Ectodermal cell (in vitro differentiated cells): Measurements from ENCODE around the gene ATP6V1G1.
A peak's percentile ranks its signal among the peaks of the same experiment; 100 is the strongest.

Source experiments
- H3K27ac ChIP-seq: 2 replicates; pipeline ENCODE4 v1.7.0; 2013; ENCODE audit warnings: mild to moderate bottlenecking, low read depth, low read length; ENCODE audit not compliant: insufficient read depth, poor library complexity, severe bottlenecking
- H3K27me3 ChIP-seq: 2 replicates; pipeline ENCODE4 v1.7.0; 2013; ENCODE audit warnings: mild to moderate bottlenecking, low read length; ENCODE audit not compliant: insufficient read depth, control insufficient read depth, poor library complexity, severe bottlenecking
- H3K36me3 ChIP-seq: one replicate; pipeline ENCODE4 v1.7.0; 2013; ENCODE audit warnings: low read length; ENCODE audit not compliant: control insufficient read depth, insufficient read depth
- H3K4me1 ChIP-seq: one replicate; pipeline ENCODE4 v1.7.0; 2013; ENCODE audit warnings: low read length; ENCODE audit not compliant: control insufficient read depth, insufficient read depth
- H3K4me3 ChIP-seq: 2 replicates; pipeline ENCODE4 v1.7.0; 2013; ENCODE audit warnings: low read depth, low read length, control low read depth; ENCODE audit not compliant: insufficient read depth
- H3K9me3 ChIP-seq: 2 replicates; pipeline ENCODE4 v1.7.0; 2013; ENCODE audit warnings: mild to moderate bottlenecking, low read length, moderate library complexity; ENCODE audit not compliant: control insufficient read depth
- WGBS, 2 experiments: methylation state at CpG; one replicate each; pipeline ENCODE4 v1.1.7; 2013; ENCODE audit warnings: missing lambda C conversion rate in 2 of 2; 5-methylcytosine and 5-hydroxymethylcytosine counted together

ATP6V1G1 gene

GRCh38 chr9:114611516-114612271 is 24.1 kb downstream of the ATP6V1G1 start:
- no peaks in the 10 kb centered on the region for H3K4me1 ChIP-seq
- H3K9me3 ChIP-seq: no peaks in the 10 kb centered on the region
- 15% methylated on average over 58 of the region's 58 CpGs for WGBS, 2 experiments
- H3K36me3 ChIP-seq: no peaks in the 10 kb centered on the region
- no peak overlapping the region for H3K27ac ChIP-seq
- peaks cover 34% of the 10 kb centered on the region for H3K27me3 ChIP-seq
- peak overlapping the region; percentile 47 for H3K4me3 ChIP-seq

GRCh38 chr9:114612272-114612923 is 24.8 kb downstream of the ATP6V1G1 start:
- Histone ChIP-seq H3K27ac (no peak overlapping the region), H3K4me3 (no peak overlapping the region), H3K4me1 (no peaks in the 10 kb centered on the region), H3K27me3 (peaks cover 34% of the 10 kb centered on the region), H3K9me3 (no peaks in the 10 kb centered on the region), H3K36me3 (no peaks in the 10 kb centered on the region)
- WGBS, 2 experiments: 69 to 73% methylated on average over 3 to 4 of the region's 4 CpGs

GRCh38 chr9:114613087-114613486 is 25.5 kb downstream of the ATP6V1G1 start:
- Histone ChIP-seq H3K27ac (no peak overlapping the region), H3K27me3 (peaks cover 34% of the 10 kb centered on the region), H3K36me3 (no peaks in the 10 kb centered on the region), H3K9me3 (no peaks in the 10 kb centered on the region), H3K4me3 (no peak overlapping the region), H3K4me1 (no peaks in the 10 kb centered on the region)
- WGBS, 2 experiments: 88 to 91% methylated on average over 7 of the region's 7 CpGs

- 67 to 94% methylated on average over 2 to 3 of the region's 3 CpGs for WGBS, 2 experiments
- no peaks in the 10 kb centered on the region for H3K4me1 ChIP-seq
- no peaks in the 10 kb centered on the region for H3K36me3 ChIP-seq
- H3K4me3 ChIP-seq: no peak overlapping the region
- peaks cover 34% of the 10 kb centered on the region for H3K27me3 ChIP-seq
- H3K9me3 ChIP-seq: no peaks in the 10 kb centered on the region
- H3K27ac ChIP-seq: no peak overlapping the region
Measured at GRCh38 chr9:114613919-114614318, 26.4 kb downstream of the ATP6V1G1 start.

GRCh38 chr9:114614373-114614772 is 26.8 kb downstream of the ATP6V1G1 start:
- no peaks in the 10 kb centered on the region for H3K4me1 ChIP-seq
- no peak overlapping the region for H3K4me3 ChIP-seq
- peaks cover 34% of the 10 kb centered on the region for H3K27me3 ChIP-seq
- 88 to 92% methylated on average over 3 of the region's 3 CpGs for WGBS, 2 experiments
- H3K27ac ChIP-seq: no peak overlapping the region
- no peaks in the 10 kb centered on the region for H3K9me3 ChIP-seq
- no peaks in the 10 kb centered on the region for H3K36me3 ChIP-seq

- H3K4me3 ChIP-seq: no peak overlapping the region
- H3K36me3 ChIP-seq: no peaks in the 10 kb centered on the region
- 91% methylated on average over 4 of the region's 4 CpGs for WGBS, 2 experiments
- no peak overlapping the region for H3K27ac ChIP-seq
- peaks cover 14% of the 10 kb centered on the region for H3K27me3 ChIP-seq
- no peaks in the 10 kb centered on the region for H3K4me1 ChIP-seq
- no peaks in the 10 kb centered on the region for H3K9me3 ChIP-seq
Measured at GRCh38 chr9:114616684-114617520, 29.3 kb downstream of the ATP6V1G1 start.

GRCh38 chr9:114619191-114619761 is 31.7 kb downstream of the ATP6V1G1 start:
- Histone ChIP-seq H3K4me3 (no peak overlapping the region), H3K9me3 (no peaks in the 10 kb centered on the region), H3K4me1 (no peaks in the 10 kb centered on the region), H3K36me3 (no peaks in the 10 kb centered on the region), H3K27ac (no peak overlapping the region), H3K27me3 (no peaks in the 10 kb centered on the region)
- 90 to 96% methylated on average over 13 of the region's 13 CpGs for WGBS, 2 experiments

- 92 to 93% methylated on average over 7 of the region's 7 CpGs for WGBS, 2 experiments
- no peak overlapping the region for H3K4me3 ChIP-seq
- no peak overlapping the region for H3K27ac ChIP-seq
Measured at GRCh38 chr9:114621561-114621960, 34.0 kb downstream of the ATP6V1G1 start.

GRCh38 chr9:114621975-114622609 is 34.5 kb downstream of the ATP6V1G1 start:
- WGBS, 2 experiments: 91 to 95% methylated on average over 2 of the region's 2 CpGs
- H3K9me3 ChIP-seq: no peaks in the 10 kb centered on the region
- H3K36me3 ChIP-seq: no peaks in the 10 kb centered on the region
- H3K4me1 ChIP-seq: no peaks in the 10 kb centered on the region
- no peaks in the 10 kb centered on the region for H3K27me3 ChIP-seq
- no peak overlapping the region for H3K27ac ChIP-seq
- no peak overlapping the region for H3K4me3 ChIP-seq

More at GRCh38 chr9:114621561-114621960, 34.0 kb downstream of the ATP6V1G1 start:
- H3K4me1 ChIP-seq: no peaks in the 10 kb centered on the region
- no peaks in the 10 kb centered on the region for H3K9me3 ChIP-seq
- H3K27me3 ChIP-seq: no peaks in the 10 kb centered on the region
- no peaks in the 10 kb centered on the region for H3K36me3 ChIP-seq
